ENCODE measurements around the gene DLG2.
"Not testable (repeated sequence)": the region's sequence is repeated elsewhere in the genome, so short reads cannot be mapped to it uniquely, and the experiment has no call there.

The DLG2 gene

GRCh38 chr11:84784158-84784557 lies 843.0 kb downstream of the DLG2 start:
- H3K27me3 ChIP-seq (ENCODE audit: control insufficient read depth, insufficient read depth, low read length); H3K36me3 ChIP-seq (ENCODE audit: control insufficient read depth, insufficient read depth, low read length); H3K27ac ChIP-seq (ENCODE audit: low read length); H3K4me3 ChIP-seq (ENCODE audit: low read length); DNase-seq (ENCODE audit: low read depth, low spot score); H3K9me3 ChIP-seq (ENCODE audit: control insufficient read depth, insufficient read depth, low read length); H3K4me1 ChIP-seq (ENCODE audit: control insufficient read depth, insufficient read depth, low read length): not testable (repeated sequence)
- no CpG with 5 or more reads among the region's 4 CpGs for WGBS (ENCODE audit: insufficient coverage, insufficient read length)

GRCh38 chr11:84780689-84781293 lies 846.4 kb downstream of the DLG2 start:
- Histone ChIP-seq H3K36me3 (ENCODE audit: control insufficient read depth, insufficient read depth, low read length) (no peaks in the 10 kb centered on the region), H3K9me3 (ENCODE audit: control insufficient read depth, insufficient read depth, low read length) (no peaks in the 10 kb centered on the region), H3K4me3 (ENCODE audit: low read length) (no peak overlapping the region), H3K4me1 (ENCODE audit: control insufficient read depth, insufficient read depth, low read length) (no peaks in the 10 kb centered on the region), H3K27ac (ENCODE audit: low read length) (no peak overlapping the region), H3K27me3 (ENCODE audit: control insufficient read depth, insufficient read depth, low read length) (no peaks in the 10 kb centered on the region)
- DNase-seq (ENCODE audit: low read depth, low spot score) = no peak
- WGBS (ENCODE audit: insufficient coverage, insufficient read length) = no CpG with 5 or more reads among the region's 3 CpGs

- H3K27me3 ChIP-seq (ENCODE audit: control insufficient read depth, insufficient read depth, low read length) = no peaks in the 10 kb centered on the region
- H3K27ac ChIP-seq (ENCODE audit: low read length) = no peak overlapping the region
- no peaks in the 10 kb centered on the region for H3K9me3 ChIP-seq (ENCODE audit: control insufficient read depth, insufficient read depth, low read length)
- WGBS (ENCODE audit: insufficient coverage, insufficient read length) = no CpG with 5 or more reads among the region's 2 CpGs
- H3K4me1 ChIP-seq (ENCODE audit: control insufficient read depth, insufficient read depth, low read length) = no peaks in the 10 kb centered on the region
- H3K36me3 ChIP-seq (ENCODE audit: control insufficient read depth, insufficient read depth, low read length) = no peaks in the 10 kb centered on the region
- DNase-seq (ENCODE audit: low read depth, low spot score) = no peak
- H3K4me3 ChIP-seq (ENCODE audit: low read length) = no peak overlapping the region
Measured at GRCh38 chr11:84775503-84775902, 851.6 kb downstream of the DLG2 start.

- no peak overlapping the region for H3K4me3 ChIP-seq (ENCODE audit: low read length)
- no peaks in the 10 kb centered on the region for H3K9me3 ChIP-seq (ENCODE audit: control insufficient read depth, insufficient read depth, low read length)
- H3K36me3 ChIP-seq (ENCODE audit: control insufficient read depth, insufficient read depth, low read length) = no peaks in the 10 kb centered on the region
- no peak overlapping the region for H3K27ac ChIP-seq (ENCODE audit: low read length)
- DNase-seq (ENCODE audit: low read depth, low spot score) = no peak
- H3K4me1 ChIP-seq (ENCODE audit: control insufficient read depth, insufficient read depth, low read length) = no peaks in the 10 kb centered on the region
- H3K27me3 ChIP-seq (ENCODE audit: control insufficient read depth, insufficient read depth, low read length) = no peaks in the 10 kb centered on the region
Measured at GRCh38 chr11:84763931-84764330, 863.2 kb downstream of the DLG2 start.

- WGBS (ENCODE audit: insufficient coverage, insufficient read length) = no CpG with 5 or more reads among the region's 2 CpGs
Measured at GRCh38 chr11:84757711-84758110, 869.4 kb downstream of the DLG2 start.

GRCh38 chr11:84751371-84751770 lies 875.8 kb downstream of the DLG2 start:
- H3K4me3 ChIP-seq (ENCODE audit: low read length) = no peak overlapping the region
- H3K27ac ChIP-seq (ENCODE audit: low read length) = no peak overlapping the region
- H3K36me3 ChIP-seq (ENCODE audit: control insufficient read depth, insufficient read depth, low read length) = no peaks in the 10 kb centered on the region
- no peak for DNase-seq (ENCODE audit: low read depth, low spot score)
- no peaks in the 10 kb centered on the region for H3K4me1 ChIP-seq (ENCODE audit: control insufficient read depth, insufficient read depth, low read length)
- no peaks in the 10 kb centered on the region for H3K27me3 ChIP-seq (ENCODE audit: control insufficient read depth, insufficient read depth, low read length)
- no peaks in the 10 kb centered on the region for H3K9me3 ChIP-seq (ENCODE audit: control insufficient read depth, insufficient read depth, low read length)
- WGBS (ENCODE audit: insufficient coverage, insufficient read length) = no CpG with 5 or more reads among the region's 2 CpGs

More at GRCh38 chr11:84757711-84758110, 869.4 kb downstream of the DLG2 start:
- no peak overlapping the region for H3K27ac ChIP-seq (ENCODE audit: low read length)
- H3K4me3 ChIP-seq (ENCODE audit: low read length) = no peak overlapping the region
- H3K9me3 ChIP-seq (ENCODE audit: control insufficient read depth, insufficient read depth, low read length) = no peaks in the 10 kb centered on the region
- no peak for DNase-seq (ENCODE audit: low read depth, low spot score)
- no peaks in the 10 kb centered on the region for H3K27me3 ChIP-seq (ENCODE audit: control insufficient read depth, insufficient read depth, low read length)
- H3K4me1 ChIP-seq (ENCODE audit: control insufficient read depth, insufficient read depth, low read length) = no peaks in the 10 kb centered on the region
- H3K36me3 ChIP-seq (ENCODE audit: control insufficient read depth, insufficient read depth, low read length) = no peaks in the 10 kb centered on the region

GRCh38 chr11:84747871-84748270 lies 879.3 kb downstream of the DLG2 start:
- H3K27ac ChIP-seq (ENCODE audit: low read length) = no peak overlapping the region
- no peaks in the 10 kb centered on the region for H3K9me3 ChIP-seq (ENCODE audit: control insufficient read depth, insufficient read depth, low read length)
- H3K4me3 ChIP-seq (ENCODE audit: low read length) = no peak overlapping the region
- WGBS (ENCODE audit: insufficient coverage, insufficient read length) = no CpG with 5 or more reads among the region's 2 CpGs
- no peaks in the 10 kb centered on the region for H3K36me3 ChIP-seq (ENCODE audit: control insufficient read depth, insufficient read depth, low read length)
- DNase-seq (ENCODE audit: low read depth, low spot score) = no peak
- H3K4me1 ChIP-seq (ENCODE audit: control insufficient read depth, insufficient read depth, low read length) = no peaks in the 10 kb centered on the region
- H3K27me3 ChIP-seq (ENCODE audit: control insufficient read depth, insufficient read depth, low read length) = no peaks in the 10 kb centered on the region

- no peak overlapping the region for H3K4me3 ChIP-seq (ENCODE audit: low read length)
- no peaks in the 10 kb centered on the region for H3K36me3 ChIP-seq (ENCODE audit: control insufficient read depth, insufficient read depth, low read length)
- DNase-seq (ENCODE audit: low read depth, low spot score) = no peak
- H3K9me3 ChIP-seq (ENCODE audit: control insufficient read depth, insufficient read depth, low read length) = no peaks in the 10 kb centered on the region
- no peaks in the 10 kb centered on the region for H3K4me1 ChIP-seq (ENCODE audit: control insufficient read depth, insufficient read depth, low read length)
- no peaks in the 10 kb centered on the region for H3K27me3 ChIP-seq (ENCODE audit: control insufficient read depth, insufficient read depth, low read length)
- no peak overlapping the region for H3K27ac ChIP-seq (ENCODE audit: low read length)
- WGBS (ENCODE audit: insufficient coverage, insufficient read length) = no CpG with 5 or more reads among the region's 1 CpG
Measured at GRCh38 chr11:84740050-84740449, 887.1 kb downstream of the DLG2 start.

- no CpG with 5 or more reads among the region's 1 CpG for WGBS (ENCODE audit: insufficient coverage, insufficient read length)
- Histone ChIP-seq H3K4me3 (ENCODE audit: low read length) (no peak overlapping the region), H3K36me3 (ENCODE audit: control insufficient read depth, insufficient read depth, low read length) (no peaks in the 10 kb centered on the region), H3K27ac (ENCODE audit: low read length) (no peak overlapping the region), H3K9me3 (ENCODE audit: control insufficient read depth, insufficient read depth, low read length) (no peaks in the 10 kb centered on the region), H3K4me1 (ENCODE audit: control insufficient read depth, insufficient read depth, low read length) (no peaks in the 10 kb centered on the region), H3K27me3 (ENCODE audit: control insufficient read depth, insufficient read depth, low read length) (no peaks in the 10 kb centered on the region; the same call in 1 of the 2 replicates)
- no peak for DNase-seq (ENCODE audit: low read depth, low spot score)
Measured at GRCh38 chr11:84724256-84724655, 902.9 kb downstream of the DLG2 start.

- H3K36me3 ChIP-seq (ENCODE audit: control insufficient read depth, insufficient read depth, low read length) = no peaks in the 10 kb centered on the region
- no peaks in the 10 kb centered on the region for H3K9me3 ChIP-seq (ENCODE audit: control insufficient read depth, insufficient read depth, low read length)
- no CpG with 5 or more reads among the region's 3 CpGs for WGBS (ENCODE audit: insufficient coverage, insufficient read length)
- H3K4me3 ChIP-seq (ENCODE audit: low read length) = no peak overlapping the region
- H3K27ac ChIP-seq (ENCODE audit: low read length) = no peak overlapping the region
- H3K27me3 ChIP-seq (ENCODE audit: control insufficient read depth, insufficient read depth, low read length) = peaks cover 1% of the 10 kb centered on the region; the same call in 1 of the 2 replicates
- H3K4me1 ChIP-seq (ENCODE audit: control insufficient read depth, insufficient read depth, low read length) = no peaks in the 10 kb centered on the region
- DNase-seq (ENCODE audit: low read depth, low spot score) = no peak
Measured at GRCh38 chr11:84722583-84723108, 904.5 kb downstream of the DLG2 start.

- Histone ChIP-seq H3K27ac (ENCODE audit: low read length) (no peak overlapping the region), H3K4me1 (ENCODE audit: control insufficient read depth, insufficient read depth, low read length) (no peaks in the 10 kb centered on the region), H3K9me3 (ENCODE audit: control insufficient read depth, insufficient read depth, low read length) (no peaks in the 10 kb centered on the region), H3K36me3 (ENCODE audit: control insufficient read depth, insufficient read depth, low read length) (no peaks in the 10 kb centered on the region), H3K4me3 (ENCODE audit: low read length) (no peak overlapping the region), H3K27me3 (ENCODE audit: control insufficient read depth, insufficient read depth, low read length) (peaks cover 1% of the 10 kb centered on the region; the same call in 1 of the 2 replicates)
- no peak for DNase-seq (ENCODE audit: low read depth, low spot score)
- no CpG with 5 or more reads among the region's 1 CpG for WGBS (ENCODE audit: insufficient coverage, insufficient read length)
Measured at GRCh38 chr11:84721561-84721961, 905.6 kb downstream of the DLG2 start.

Data from iPS DF 6.9 (cell line).